ENCODE data around the gene CORO6. TPM values are rescaled to one million over a fixed set of nuclear protein-coding genes. Genes with fewer than 3 reads are reported as not detected.

Gene CORO6
- total RNA-seq, 4 donors from 2014 or later = 1.4 to 13.7 (median 6.6) TPM

DNA sequence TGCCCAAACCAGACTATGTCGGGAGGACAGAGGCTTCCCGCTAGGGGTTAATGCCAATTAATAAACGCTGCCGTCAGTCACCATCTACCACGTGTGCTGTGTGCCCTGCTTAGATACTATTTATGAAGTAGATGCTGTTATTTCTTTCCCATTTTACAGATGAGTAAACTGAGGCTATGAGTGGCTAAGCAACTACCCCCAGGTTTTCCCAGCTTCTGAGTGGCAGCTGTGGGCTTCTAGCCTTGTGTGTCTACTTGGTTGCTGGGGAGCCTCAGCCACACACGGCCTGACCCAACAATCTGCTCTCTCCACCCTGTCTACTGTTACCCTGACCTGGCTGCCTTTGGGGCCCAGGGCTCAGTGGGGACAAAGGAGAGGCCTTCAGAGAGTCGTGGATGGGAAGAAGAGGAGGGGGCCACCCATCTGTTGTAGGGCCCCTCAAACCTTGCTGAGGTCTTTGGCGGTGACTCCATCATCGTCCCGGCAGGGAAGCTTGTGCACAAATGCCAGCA is 40.4 kb downstream of the CORO6 start:
- TF ChIP-seq POLR2AphosphoS5 (IDR thresholded peaks at IDR 0.05) (no peak), POLR2A (IDR thresholded peaks at IDR 0.05) (no peak), EP300 (IDR thresholded peaks at IDR 0.05) (no peak)
- TF ChIP-seq, protein P1, sequence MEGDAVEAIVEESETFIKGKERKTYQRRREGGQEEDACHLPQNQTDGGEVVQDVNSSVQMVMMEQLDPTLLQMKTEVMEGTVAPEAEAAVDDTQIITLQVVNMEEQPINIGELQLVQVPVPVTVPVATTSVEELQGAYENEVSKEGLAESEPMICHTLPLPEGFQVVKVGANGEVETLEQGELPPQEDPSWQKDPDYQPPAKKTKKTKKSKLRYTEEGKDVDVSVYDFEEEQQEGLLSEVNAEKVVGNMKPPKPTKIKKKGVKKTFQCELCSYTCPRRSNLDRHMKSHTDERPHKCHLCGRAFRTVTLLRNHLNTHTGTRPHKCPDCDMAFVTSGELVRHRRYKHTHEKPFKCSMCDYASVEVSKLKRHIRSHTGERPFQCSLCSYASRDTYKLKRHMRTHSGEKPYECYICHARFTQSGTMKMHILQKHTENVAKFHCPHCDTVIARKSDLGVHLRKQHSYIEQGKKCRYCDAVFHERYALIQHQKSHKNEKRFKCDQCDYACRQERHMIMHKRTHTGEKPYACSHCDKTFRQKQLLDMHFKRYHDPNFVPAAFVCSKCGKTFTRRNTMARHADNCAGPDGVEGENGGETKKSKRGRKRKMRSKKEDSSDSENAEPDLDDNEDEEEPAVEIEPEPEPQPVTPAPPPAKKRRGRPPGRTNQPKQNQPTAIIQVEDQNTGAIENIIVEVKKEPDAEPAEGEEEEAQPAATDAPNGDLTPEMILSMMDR (IDR thresholded peaks at IDR 0.05) = no peak
- 82% methylated on average over 6 of the region's 10 CpGs for WGBS
- no peaks in the 10 kb centered on the region for H3K27me3 ChIP-seq
- no peaks in the 10 kb centered on the region for H3K9me3 ChIP-seq
- DNase-seq (ENCODE audit: low spot score in 2 of 2) = no peak
- H3K4me3 ChIP-seq = no peak overlapping the region
- H3K4me1 ChIP-seq = peaks cover 82% of the 10 kb centered on the region
- peaks cover 31% of the 10 kb centered on the region for H3K36me3 ChIP-seq
- no peak overlapping the region for H3K27ac ChIP-seq

DNA sequence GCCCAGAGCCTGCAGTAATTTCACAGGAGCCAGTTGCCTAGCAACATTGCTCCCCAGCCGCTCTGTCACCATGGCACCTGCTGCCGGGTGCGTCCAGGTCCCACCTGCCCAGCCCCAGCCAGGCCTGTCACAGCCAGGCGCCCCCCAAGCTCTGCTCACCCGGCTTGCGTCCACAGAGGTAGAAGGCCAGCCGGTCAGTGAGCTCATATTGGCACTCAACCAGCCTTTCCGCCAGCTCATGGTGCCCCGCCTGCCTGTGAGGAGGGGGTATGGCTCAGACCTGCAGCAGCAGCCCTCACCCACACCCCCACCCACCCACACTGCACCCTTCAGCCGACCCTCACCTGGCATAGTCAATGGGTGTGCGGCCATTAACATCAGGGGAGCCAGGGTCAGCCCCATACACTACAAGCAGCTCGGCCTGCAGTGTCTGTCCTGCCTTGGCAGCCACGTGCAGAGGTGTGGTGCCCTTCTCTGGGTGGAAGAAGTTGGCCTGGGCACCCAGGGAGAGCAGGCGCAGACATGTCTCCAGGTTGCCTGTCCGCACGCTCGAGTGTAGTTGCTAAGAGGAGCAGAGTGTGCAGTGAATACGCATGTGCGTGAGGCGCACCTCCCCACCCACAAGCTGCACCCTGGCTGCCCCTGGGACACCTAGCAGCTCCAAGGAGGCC is 41.0 kb downstream of the CORO6 start:
- Histone ChIP-seq H3K9me3 (no peaks in the 10 kb centered on the region), H3K4me1 (peaks cover 76% of the 10 kb centered on the region), H3K36me3 (peaks cover 37% of the 10 kb centered on the region), H3K27ac (peak overlapping the region; percentile 47), H3K4me3 (no peak overlapping the region), H3K27me3 (no peaks in the 10 kb centered on the region)
- TF ChIP-seq, protein P1 (IDR thresholded peaks at IDR 0.05) = no peak
- TF ChIP-seq POLR2AphosphoS5 (IDR thresholded peaks at IDR 0.05) = no peak
- no peak for TF ChIP-seq POLR2A (IDR thresholded peaks at IDR 0.05)
- no peak for TF ChIP-seq EP300 (IDR thresholded peaks at IDR 0.05)
- peak in 1 of 2 donors; percentile 67 for DNase-seq (ENCODE audit: low spot score in 2 of 2)
- WGBS = 46% methylated on average over 8 of the region's 20 CpGs

DNA sequence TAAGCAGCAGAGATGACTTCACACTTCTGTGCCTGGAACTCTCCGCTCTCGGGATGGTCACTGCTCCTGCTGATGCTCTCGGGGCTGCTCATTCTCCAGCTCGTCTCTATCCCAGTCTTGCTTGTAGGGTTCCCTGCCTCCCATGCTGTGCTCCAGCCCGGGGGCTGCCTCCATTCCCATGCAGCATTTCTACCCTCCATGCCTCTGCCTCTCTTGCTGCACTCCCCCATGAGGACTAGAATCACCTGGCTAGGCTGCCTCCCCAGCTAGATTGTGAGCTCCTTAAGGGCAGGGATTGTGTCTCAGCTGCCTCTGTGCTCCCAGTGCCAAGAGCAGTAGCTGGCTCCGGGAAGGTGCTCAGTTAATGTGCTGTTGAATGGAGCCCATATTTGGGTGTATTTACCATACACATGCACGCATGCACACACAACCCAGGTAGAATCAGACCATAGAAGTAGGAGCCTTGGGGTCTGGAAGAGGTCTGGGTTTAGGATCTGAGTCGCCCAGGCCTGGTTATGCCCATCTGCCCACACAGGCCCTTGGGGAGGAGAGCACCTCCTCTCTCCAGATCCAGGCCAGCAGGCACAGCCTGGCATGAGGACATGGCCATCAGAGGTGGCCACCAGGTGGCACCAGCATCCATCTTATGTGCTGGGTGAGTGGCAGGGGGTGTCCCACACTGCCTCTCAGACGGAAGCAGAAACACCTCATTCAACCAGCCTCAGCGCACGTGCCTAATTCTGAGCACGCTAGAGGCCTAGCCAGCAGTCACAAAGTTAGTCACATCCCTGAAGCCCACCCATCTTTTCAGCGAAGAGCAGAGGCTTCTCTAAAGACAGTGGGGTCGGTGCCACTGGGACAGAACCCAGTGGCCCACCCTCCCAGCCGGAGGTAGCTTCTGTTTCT is 42.6 kb downstream of the CORO6 start:
- H3K27ac ChIP-seq = no peak overlapping the region
- H3K4me3 ChIP-seq = no peak overlapping the region
- H3K4me1 ChIP-seq = peaks cover 61% of the 10 kb centered on the region

DNA sequence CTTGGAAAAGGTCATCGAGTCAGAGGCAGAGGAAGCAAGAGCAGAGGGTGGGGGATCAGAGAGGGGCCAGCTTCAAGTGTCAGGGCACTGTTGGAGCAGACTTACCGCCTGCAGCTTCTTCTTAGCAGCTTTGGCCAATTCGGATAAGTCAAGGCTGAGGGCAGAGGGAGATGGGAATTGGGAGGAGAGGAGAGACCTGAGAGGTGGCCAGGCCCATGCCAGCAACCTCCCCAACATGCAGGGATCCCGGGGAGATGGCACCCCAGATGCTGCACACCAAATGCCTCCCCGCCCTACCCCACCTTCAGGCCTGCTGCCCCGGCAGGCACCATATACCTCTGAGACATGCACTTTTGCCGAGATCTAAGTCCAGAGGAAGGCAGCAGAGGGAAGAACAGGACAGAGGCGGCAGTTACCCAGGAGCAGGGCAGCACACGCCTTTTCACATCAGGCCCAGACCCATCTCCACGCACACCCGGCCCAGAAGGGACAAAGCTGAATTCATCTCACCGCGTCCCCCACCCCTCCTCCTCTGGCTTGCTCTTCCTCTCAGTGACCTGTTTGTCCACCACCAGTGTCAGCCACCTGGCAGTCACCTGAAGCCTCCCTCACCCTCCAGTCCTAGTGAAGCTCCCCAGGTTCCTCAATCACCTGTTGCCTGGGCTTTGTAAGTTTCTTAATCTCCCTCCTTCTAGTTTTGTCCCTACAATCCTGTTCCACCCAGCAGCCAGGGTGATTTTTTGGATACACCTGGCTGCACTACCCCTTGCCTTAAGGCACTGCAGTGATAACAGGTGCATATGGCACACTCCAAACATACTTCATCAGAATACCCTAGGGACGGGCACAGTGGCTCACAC is 43.9 kb downstream of the CORO6 start:
- H3K4me3 ChIP-seq = no peak overlapping the region
- no peaks in the 10 kb centered on the region for H3K27me3 ChIP-seq
- 90% methylated on average over 13 of the region's 14 CpGs for whole genome bisulfite sequencing
- no peaks in the 10 kb centered on the region for H3K9me3 ChIP-seq
- peaks cover 48% of the 10 kb centered on the region for H3K4me1 ChIP-seq
- no peak overlapping the region for H3K27ac ChIP-seq
- no peak for DNase-seq (ENCODE audit: low spot score in 2 of 2)
- TF ChIP-seq POLR2AphosphoS5 (IDR thresholded peaks at IDR 0.05) (no peak), EP300 (IDR thresholded peaks at IDR 0.05) (no peak), POLR2A (IDR thresholded peaks at IDR 0.05) (no peak)
- TF ChIP-seq, protein P1 (IDR thresholded peaks at IDR 0.05) = no peak
- H3K36me3 ChIP-seq = peaks cover 64% of the 10 kb centered on the region

More for the DNA sequence above, 42.6 kb downstream of the CORO6 start:
- no peaks in the 10 kb centered on the region for H3K27me3 ChIP-seq
- no peak for TF ChIP-seq POLR2A (IDR thresholded peaks at IDR 0.05)
- peak in 2 of 3 donors; percentile 55 to 63 for TF ChIP-seq POLR2AphosphoS5 (IDR thresholded peaks at IDR 0.05)
- TF ChIP-seq, protein P1 (IDR thresholded peaks at IDR 0.05) = peak; percentile 88 to 89
- TF ChIP-seq EP300 (IDR thresholded peaks at IDR 0.05) = no peak
- H3K9me3 ChIP-seq = no peaks in the 10 kb centered on the region
- peak; percentile 86 to 89 for DNase-seq (ENCODE audit: low spot score in 2 of 2)
- peaks cover 53% of the 10 kb centered on the region for H3K36me3 ChIP-seq
- WGBS = 56% methylated on average over 14 of the region's 15 CpGs
